ENCODE results near the gene IL36G.

The IL36G gene

DNA sequence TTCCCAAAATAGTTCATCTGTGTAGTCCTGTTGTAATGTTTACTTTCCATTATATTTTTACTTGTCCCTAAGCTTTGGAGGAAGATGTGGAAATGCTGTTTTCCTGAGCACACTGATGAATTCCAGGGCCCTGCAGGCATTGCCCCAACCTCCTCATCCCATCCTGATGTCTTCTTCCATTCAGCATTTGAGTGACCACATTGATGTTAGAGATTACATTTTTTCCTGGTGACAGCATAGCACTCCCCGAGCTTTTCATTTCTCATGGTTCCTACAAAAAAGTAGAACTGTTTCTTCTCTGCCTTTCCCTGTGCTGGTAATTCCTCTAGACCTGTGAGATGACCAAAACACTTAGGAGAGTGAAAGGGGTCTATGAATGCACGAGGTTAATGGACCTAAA lies 32.3 kb downstream of the IL36G start:
- H3K9ac ChIP-seq (ENCODE audit: low read length), result no peak overlapping the region
- no peaks in the 10 kb centered on the region for H3K9me3 ChIP-seq (ENCODE audit: control insufficient read depth, low read length)
- no peak overlapping the region for H3K4me3 ChIP-seq (ENCODE audit: low read length)
- no peaks in the 10 kb centered on the region for H3K27me3 ChIP-seq (ENCODE audit: control insufficient read depth, insufficient read depth, low read length)
- H3K4me1 ChIP-seq (ENCODE audit: control insufficient read depth, insufficient read depth, low read length), result peaks cover 5% of the 10 kb centered on the region
- no peaks in the 10 kb centered on the region for H3K36me3 ChIP-seq (ENCODE audit: control insufficient read depth, insufficient read depth, low read length)

DNA sequence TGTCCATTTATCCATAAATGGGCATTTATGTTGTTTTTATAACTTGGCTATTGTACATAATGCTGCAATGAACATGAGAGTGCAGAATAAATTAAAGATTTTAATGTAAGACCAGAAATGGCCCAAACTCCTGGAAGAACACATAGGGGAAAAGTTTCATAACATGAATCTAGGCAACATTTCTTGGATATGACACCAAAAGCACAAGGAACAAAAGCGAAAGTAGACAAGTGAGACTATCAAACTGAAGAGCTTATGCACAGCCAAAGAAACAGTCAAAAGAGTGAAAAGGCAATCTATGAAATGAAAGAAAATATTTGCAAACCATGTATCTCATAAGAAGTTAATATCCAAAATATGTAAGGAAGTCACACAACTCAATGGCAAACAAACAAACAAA lies 33.3 kb downstream of the IL36G start:
- H3K27me3 ChIP-seq (ENCODE audit: control insufficient read depth, insufficient read depth, low read length), result no peaks in the 10 kb centered on the region
- no peak overlapping the region for H3K4me3 ChIP-seq (ENCODE audit: low read length)
- no peaks in the 10 kb centered on the region for H3K9me3 ChIP-seq (ENCODE audit: control insufficient read depth, low read length)
- H3K36me3 ChIP-seq (ENCODE audit: control insufficient read depth, insufficient read depth, low read length), result no peaks in the 10 kb centered on the region
- H3K9ac ChIP-seq (ENCODE audit: low read length), result no peak overlapping the region
- peaks cover 13% of the 10 kb centered on the region for H3K4me1 ChIP-seq (ENCODE audit: control insufficient read depth, insufficient read depth, low read length)

DNA sequence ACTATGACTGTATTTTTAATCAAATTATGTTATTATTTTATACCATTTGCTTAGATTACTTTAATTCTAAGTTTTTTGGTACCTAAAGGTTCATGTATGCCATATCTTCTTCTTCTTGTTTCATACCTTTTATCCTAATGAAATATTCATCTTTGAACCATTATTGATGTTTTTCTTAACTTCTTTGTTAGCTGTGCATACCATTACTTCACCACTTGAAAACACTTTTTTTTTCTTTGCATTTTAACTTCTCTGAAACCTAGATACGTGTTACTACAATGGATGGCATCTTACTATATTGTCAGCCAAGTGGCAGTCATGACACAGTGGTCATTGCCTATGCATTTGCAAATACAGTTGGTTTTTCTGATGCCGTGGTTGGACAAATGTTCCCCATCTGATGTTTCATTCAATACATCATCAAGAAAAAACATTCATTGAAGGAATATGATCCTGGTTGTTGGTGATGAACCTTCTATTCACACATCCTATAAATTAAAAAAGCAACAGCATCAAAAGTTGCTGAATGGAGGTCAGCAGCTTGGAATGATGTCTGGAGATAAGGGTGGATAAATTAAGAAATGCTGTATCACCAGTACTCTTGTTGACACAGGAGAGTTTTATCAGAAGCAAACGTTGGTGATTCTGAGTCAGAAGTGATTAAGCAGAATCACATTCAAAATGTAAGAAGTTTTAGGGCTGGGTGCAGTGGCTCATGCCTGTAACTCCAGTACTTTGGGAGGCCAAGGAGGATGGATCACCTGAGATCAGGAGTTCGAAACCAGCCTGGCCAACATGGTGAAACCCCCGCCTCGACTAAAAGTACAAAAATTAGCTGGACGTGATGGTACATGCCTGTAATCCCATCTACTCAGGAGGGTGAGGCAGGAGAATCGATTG lies 34.9 kb downstream of the IL36G start:
- H3K27me3 ChIP-seq (ENCODE audit: control insufficient read depth, insufficient read depth, low read length), result no peaks in the 10 kb centered on the region
- H3K9ac ChIP-seq (ENCODE audit: low read length), result no peak overlapping the region
- H3K4me1 ChIP-seq (ENCODE audit: control insufficient read depth, insufficient read depth, low read length), result peaks cover 13% of the 10 kb centered on the region
- H3K36me3 ChIP-seq (ENCODE audit: control insufficient read depth, insufficient read depth, low read length), result no peaks in the 10 kb centered on the region
- H3K9me3 ChIP-seq (ENCODE audit: control insufficient read depth, low read length), result no peaks in the 10 kb centered on the region
- no peak overlapping the region for H3K4me3 ChIP-seq (ENCODE audit: low read length)

DNA sequence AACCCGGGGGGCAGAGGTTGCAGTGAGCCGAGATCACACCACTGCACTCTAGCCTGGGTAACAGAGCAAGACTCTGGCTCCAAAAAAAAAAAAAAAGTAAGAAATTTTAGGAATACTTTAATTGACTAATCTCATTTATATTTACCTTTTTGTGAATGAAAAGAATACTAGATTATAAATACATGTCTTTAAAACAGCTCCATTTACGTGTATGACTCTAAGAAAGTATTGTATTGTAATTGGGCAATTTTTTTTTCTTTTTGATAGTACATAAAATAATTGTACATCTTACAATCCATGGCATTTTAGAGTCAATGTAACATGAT lies 35.5 kb downstream of the IL36G start:
- Histone ChIP-seq H3K36me3 (ENCODE audit: control insufficient read depth, insufficient read depth, low read length) (no peaks in the 10 kb centered on the region), H3K4me3 (ENCODE audit: low read length) (no peak overlapping the region), H3K9me3 (ENCODE audit: control insufficient read depth, low read length) (no peaks in the 10 kb centered on the region), H3K27me3 (ENCODE audit: control insufficient read depth, insufficient read depth, low read length) (no peaks in the 10 kb centered on the region), H3K9ac (ENCODE audit: low read length) (no peak overlapping the region), H3K4me1 (ENCODE audit: control insufficient read depth, insufficient read depth, low read length) (peaks cover 13% of the 10 kb centered on the region)

DNA sequence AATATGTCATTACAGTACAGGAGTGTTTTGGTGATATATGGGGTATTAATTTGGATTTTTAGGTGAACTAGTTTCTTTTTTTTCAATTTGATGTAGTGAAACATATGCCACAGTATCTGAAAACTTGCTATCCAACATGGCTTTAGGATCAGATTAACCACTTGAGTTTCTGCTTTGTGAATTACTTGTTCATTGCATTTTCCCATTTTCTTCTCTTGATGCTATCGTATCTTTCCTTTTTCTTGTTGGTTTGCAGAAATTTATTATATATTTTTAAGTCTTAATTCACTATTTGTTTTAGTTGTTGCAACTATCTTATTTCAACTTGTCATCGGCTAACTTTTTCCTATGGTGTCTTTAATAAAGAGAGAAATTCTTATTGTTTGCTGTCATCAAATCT lies 36.3 kb downstream of the IL36G start:
- H3K4me3 ChIP-seq (ENCODE audit: low read length), result no peak overlapping the region
- peaks cover 13% of the 10 kb centered on the region for H3K4me1 ChIP-seq (ENCODE audit: control insufficient read depth, insufficient read depth, low read length)
- no peak overlapping the region for H3K9ac ChIP-seq (ENCODE audit: low read length)
- H3K9me3 ChIP-seq (ENCODE audit: control insufficient read depth, low read length), result no peaks in the 10 kb centered on the region
- no peaks in the 10 kb centered on the region for H3K36me3 ChIP-seq (ENCODE audit: control insufficient read depth, insufficient read depth, low read length)
- H3K27me3 ChIP-seq (ENCODE audit: control insufficient read depth, insufficient read depth, low read length), result no peaks in the 10 kb centered on the region

DNA sequence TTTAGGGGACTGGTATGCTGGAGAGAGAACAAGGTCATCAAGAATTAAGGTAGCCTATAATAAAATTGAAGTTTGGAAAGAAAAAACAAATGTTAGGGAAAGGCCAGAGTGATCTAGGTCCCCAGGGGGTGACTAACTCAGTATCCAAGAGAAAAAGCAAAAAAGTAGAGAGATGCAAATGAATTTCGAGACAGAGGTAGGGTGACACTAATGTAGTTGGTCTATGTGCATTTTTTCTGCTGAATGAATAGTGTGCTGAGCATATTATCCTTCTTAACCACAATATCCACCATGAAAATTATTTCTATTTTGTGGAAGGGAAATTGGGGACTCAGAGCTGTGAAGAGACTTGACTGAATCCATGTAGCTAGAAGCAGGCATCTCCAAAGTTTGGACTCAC lies 37.2 kb downstream of the IL36G start:
- Histone ChIP-seq H3K4me3 (ENCODE audit: low read length) (no peak overlapping the region), H3K9me3 (ENCODE audit: control insufficient read depth, low read length) (no peaks in the 10 kb centered on the region), H3K9ac (ENCODE audit: low read length) (no peak overlapping the region)

DNA sequence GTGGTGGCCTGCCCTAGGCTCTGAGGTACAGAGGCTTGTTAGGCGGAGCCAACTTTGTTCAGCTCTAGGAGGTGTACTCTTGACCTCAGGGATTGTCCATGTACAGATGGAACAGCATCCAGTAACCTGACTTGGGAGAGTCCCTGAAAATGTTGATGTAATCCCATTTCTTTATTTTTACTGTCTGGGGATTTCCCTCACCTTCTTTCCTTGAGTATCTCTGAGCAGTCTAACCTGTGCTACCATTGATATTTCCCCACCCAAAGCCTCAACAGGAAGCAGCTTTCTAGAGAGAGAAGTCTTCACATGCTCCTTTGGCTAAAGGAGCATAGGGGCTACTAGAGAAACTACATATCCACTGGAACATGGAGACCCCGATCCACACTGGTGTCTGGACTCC lies 37.8 kb downstream of the IL36G start:
- H3K9ac ChIP-seq (ENCODE audit: low read length), result no peak overlapping the region
- H3K27me3 ChIP-seq (ENCODE audit: control insufficient read depth, insufficient read depth, low read length), result no peaks in the 10 kb centered on the region
- no peaks in the 10 kb centered on the region for H3K9me3 ChIP-seq (ENCODE audit: control insufficient read depth, low read length)
- peaks cover 13% of the 10 kb centered on the region for H3K4me1 ChIP-seq (ENCODE audit: control insufficient read depth, insufficient read depth, low read length)
- H3K36me3 ChIP-seq (ENCODE audit: control insufficient read depth, insufficient read depth, low read length), result no peaks in the 10 kb centered on the region
- no peak overlapping the region for H3K4me3 ChIP-seq (ENCODE audit: low read length)

More for the DNA sequence above, 37.2 kb downstream of the IL36G start:
- H3K4me1 ChIP-seq (ENCODE audit: control insufficient read depth, insufficient read depth, low read length), result peaks cover 13% of the 10 kb centered on the region
- no peaks in the 10 kb centered on the region for H3K27me3 ChIP-seq (ENCODE audit: control insufficient read depth, insufficient read depth, low read length)
- no peaks in the 10 kb centered on the region for H3K36me3 ChIP-seq (ENCODE audit: control insufficient read depth, insufficient read depth, low read length)

DNA sequence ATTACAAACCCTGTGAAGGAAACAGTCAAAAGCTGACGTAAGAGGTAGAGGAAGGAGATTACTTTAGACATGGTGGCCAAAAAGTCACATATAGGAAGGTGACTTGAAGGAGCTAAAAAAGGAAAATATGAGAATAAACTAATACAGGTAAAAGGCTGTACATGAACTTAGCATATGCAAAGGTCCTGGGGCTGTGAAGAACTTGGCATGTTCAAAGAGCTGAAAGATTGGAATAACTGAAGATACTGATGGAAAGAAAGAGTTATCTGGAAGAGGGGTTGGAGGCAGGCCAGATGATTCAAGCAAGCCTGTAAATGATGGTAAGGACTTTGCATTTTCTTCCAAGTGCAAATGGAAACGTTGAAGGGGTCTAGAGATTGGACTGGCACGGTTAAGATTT lies 40.7 kb downstream of the IL36G start:
- no peaks in the 10 kb centered on the region for H3K27me3 ChIP-seq (ENCODE audit: control insufficient read depth, insufficient read depth, low read length)
- H3K9ac ChIP-seq (ENCODE audit: low read length), result no peak overlapping the region
- H3K4me1 ChIP-seq (ENCODE audit: control insufficient read depth, insufficient read depth, low read length), result peaks cover 8% of the 10 kb centered on the region
- H3K9me3 ChIP-seq (ENCODE audit: control insufficient read depth, low read length), result no peaks in the 10 kb centered on the region
- no peaks in the 10 kb centered on the region for H3K36me3 ChIP-seq (ENCODE audit: control insufficient read depth, insufficient read depth, low read length)
- H3K4me3 ChIP-seq (ENCODE audit: low read length), result no peak overlapping the region

DNA sequence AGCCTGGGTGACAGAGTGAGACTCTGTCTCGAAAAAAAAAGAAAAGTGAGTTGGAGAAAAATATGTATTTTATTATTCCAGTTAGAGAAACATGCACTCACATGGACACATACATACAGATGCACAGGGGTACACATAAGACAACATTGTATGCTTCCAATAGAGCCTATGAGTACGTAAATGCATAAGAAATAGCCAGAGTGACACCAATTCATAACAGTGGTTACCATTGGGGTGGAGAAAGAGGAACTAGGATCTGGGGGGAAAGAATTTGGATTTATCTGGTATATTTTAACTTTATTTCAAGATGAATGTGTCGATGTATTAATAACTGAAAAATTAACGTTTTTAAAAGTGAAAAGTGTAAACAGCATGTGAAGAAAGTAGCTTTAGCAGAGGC lies 43.5 kb downstream of the IL36G start:
- Histone ChIP-seq H3K4me3 (ENCODE audit: low read length) (no peak overlapping the region), H3K27me3 (ENCODE audit: control insufficient read depth, insufficient read depth, low read length) (no peaks in the 10 kb centered on the region)

DNA sequence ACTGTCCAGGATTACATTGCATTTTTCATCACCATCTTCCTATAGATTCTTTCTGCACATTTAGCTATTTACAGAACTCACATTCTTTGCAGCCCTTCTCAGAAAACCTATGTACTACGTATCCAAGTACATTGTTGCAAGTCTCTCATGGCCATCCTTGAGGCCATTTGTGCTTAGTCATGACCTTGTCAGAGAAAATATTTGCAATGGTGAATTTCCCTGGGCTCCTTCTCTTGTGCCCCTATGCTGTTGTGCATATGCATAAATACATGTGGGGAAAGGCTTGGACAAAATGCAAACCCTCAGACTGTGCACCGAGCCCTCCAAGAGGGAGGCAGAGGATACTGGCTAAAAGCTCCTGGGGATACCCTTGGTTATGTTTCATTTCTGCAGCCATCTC lies 47.0 kb downstream of the IL36G start:
- no peaks in the 10 kb centered on the region for H3K9me3 ChIP-seq (ENCODE audit: control insufficient read depth, low read length)
- H3K36me3 ChIP-seq (ENCODE audit: control insufficient read depth, insufficient read depth, low read length), result no peaks in the 10 kb centered on the region
- H3K4me3 ChIP-seq (ENCODE audit: low read length), result no peak overlapping the region
- no peaks in the 10 kb centered on the region for H3K4me1 ChIP-seq (ENCODE audit: control insufficient read depth, insufficient read depth, low read length)
- peaks cover 4% of the 10 kb centered on the region for H3K27me3 ChIP-seq (ENCODE audit: control insufficient read depth, insufficient read depth, low read length)
- no peak overlapping the region for H3K9ac ChIP-seq (ENCODE audit: low read length)

More for the DNA sequence above, 43.5 kb downstream of the IL36G start:
- Histone ChIP-seq H3K4me1 (ENCODE audit: control insufficient read depth, insufficient read depth, low read length) (no peaks in the 10 kb centered on the region), H3K9me3 (ENCODE audit: control insufficient read depth, low read length) (no peaks in the 10 kb centered on the region), H3K9ac (ENCODE audit: low read length) (no peak overlapping the region), H3K36me3 (ENCODE audit: control insufficient read depth, insufficient read depth, low read length) (no peaks in the 10 kb centered on the region)

DNA sequence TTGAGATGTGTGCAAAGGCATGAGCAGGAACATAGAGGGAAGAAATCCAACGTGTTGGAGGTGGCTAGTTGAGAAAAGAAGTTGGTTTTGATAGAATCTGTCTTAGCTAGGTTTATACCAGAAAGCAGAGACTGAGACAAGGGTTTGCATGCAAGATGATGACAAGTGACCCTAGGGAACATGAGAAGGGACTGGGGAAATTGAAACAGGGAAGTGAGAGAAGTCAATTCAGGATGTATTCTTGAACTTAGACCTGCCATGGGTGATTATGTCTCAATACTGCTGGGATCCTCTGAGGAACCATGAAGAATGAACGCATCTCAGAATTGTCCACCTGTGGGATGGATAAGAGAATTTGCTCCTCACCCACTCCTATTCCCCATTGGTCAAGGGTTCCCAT lies 47.9 kb downstream of the IL36G start:
- H3K9me3 ChIP-seq (ENCODE audit: control insufficient read depth, low read length), result no peaks in the 10 kb centered on the region
- no peak overlapping the region for H3K4me3 ChIP-seq (ENCODE audit: low read length)
- H3K4me1 ChIP-seq (ENCODE audit: control insufficient read depth, insufficient read depth, low read length), result no peaks in the 10 kb centered on the region
- H3K9ac ChIP-seq (ENCODE audit: low read length), result no peak overlapping the region
- peaks cover 4% of the 10 kb centered on the region for H3K27me3 ChIP-seq (ENCODE audit: control insufficient read depth, insufficient read depth, low read length)
- H3K36me3 ChIP-seq (ENCODE audit: control insufficient read depth, insufficient read depth, low read length), result no peaks in the 10 kb centered on the region

DNA sequence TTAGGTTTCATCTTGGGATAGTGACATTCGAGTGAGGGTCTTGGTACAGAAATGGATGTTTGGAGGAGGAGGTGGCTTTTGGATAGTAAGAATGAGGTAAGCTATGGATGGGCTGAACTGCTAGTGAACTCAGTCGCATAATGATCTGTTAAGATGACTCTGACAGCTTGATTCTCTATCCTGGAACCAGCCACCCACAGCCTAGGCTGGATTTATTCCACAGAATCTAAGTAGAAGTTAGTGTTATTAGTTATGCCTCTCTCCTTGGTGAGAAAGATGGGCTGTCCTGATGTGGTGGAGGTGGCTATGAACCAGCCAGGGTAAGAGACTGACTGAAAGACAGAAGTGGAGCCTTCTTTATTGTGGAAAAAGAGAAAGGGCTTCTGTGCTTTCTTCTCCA lies 49.9 kb downstream of the IL36G start:
- Histone ChIP-seq H3K36me3 (ENCODE audit: control insufficient read depth, insufficient read depth, low read length) (no peaks in the 10 kb centered on the region), H3K4me1 (ENCODE audit: control insufficient read depth, insufficient read depth, low read length) (no peaks in the 10 kb centered on the region), H3K9me3 (ENCODE audit: control insufficient read depth, low read length) (no peaks in the 10 kb centered on the region), H3K27me3 (ENCODE audit: control insufficient read depth, insufficient read depth, low read length) (peaks cover 4% of the 10 kb centered on the region), H3K9ac (ENCODE audit: low read length) (no peak overlapping the region), H3K4me3 (ENCODE audit: low read length) (no peak overlapping the region)

DNA sequence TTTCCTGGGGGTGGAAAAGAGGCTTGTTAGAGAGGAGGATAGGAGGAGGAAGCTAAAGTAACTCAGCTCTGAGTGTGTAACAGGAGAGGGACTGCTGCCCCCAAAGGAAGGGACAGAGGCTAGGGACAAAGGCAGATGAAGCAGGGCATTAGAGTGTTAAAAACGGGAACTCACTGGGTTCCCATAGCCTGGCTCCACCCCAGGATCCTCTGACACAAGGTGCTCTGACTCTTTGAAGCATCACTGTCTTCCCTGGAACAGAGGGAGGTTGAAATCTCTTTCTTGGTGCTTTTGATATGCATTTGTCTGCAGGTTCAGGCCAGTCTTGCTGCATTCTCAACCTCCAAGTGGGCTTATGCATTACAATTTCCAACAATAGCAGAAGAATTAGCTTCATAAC lies 50.3 kb downstream of the IL36G start:
- no peak overlapping the region for H3K9ac ChIP-seq (ENCODE audit: low read length)
- H3K4me1 ChIP-seq (ENCODE audit: control insufficient read depth, insufficient read depth, low read length), result no peaks in the 10 kb centered on the region
- no peaks in the 10 kb centered on the region for H3K36me3 ChIP-seq (ENCODE audit: control insufficient read depth, insufficient read depth, low read length)
- H3K9me3 ChIP-seq (ENCODE audit: control insufficient read depth, low read length), result no peaks in the 10 kb centered on the region
- H3K27me3 ChIP-seq (ENCODE audit: control insufficient read depth, insufficient read depth, low read length), result peaks cover 4% of the 10 kb centered on the region
- H3K4me3 ChIP-seq (ENCODE audit: low read length), result no peak overlapping the region
